ENCODE measurements around the gene ZSCAN5B. TPM values are rescaled to one million over a fixed set of nuclear protein-coding genes. Genes with fewer than 3 reads are reported as not detected.

The ZSCAN5B gene
- total and polyA plus RNA-seq, 9 of the 15 experiments (the other 6 are each of a cell fraction or from before 2014, with no cell fraction given): 0.03 to 0.07 TPM; not detected in 7

- TF ChIP-seq THAP12 (CRISPR knock-in tag; IDR thresholded peaks at IDR 0.05) (no peak), POLR2G (IDR thresholded peaks at IDR 0.05; ENCODE audit: low read depth, low read length) (0 out of 2 replicates have a peak, but pooled peaks have one; percentile 23)
- CTCF ChIA-PET (ENCODE audit: low intra/inter-chr PET ratio): no interaction called here
- Histone ChIP-seq H3K4me1 (replicated peaks in 1 of 2; ENCODE audit: control insufficient read depth in 2 of 2, insufficient read depth in 2 of 2, low read length in 2 of 2) (peaks cover 9 to 11% of the 10 kb centered on the region in 2 experiments; a peak in 4 of 5 replicates), H2AFZ (ENCODE audit: low read depth, low read length) (no peak overlapping the region), H3K79me2 (ENCODE audit: control insufficient read depth, insufficient read depth, low read length) (no peaks in the 10 kb centered on the region), H3K9ac (ENCODE audit: insufficient read depth in 1 of 2, low read depth in 2 of 2, low read length in 2 of 2) (no peak overlapping the region), H3K4me3 (no peak overlapping the region), H3K27me3 (ENCODE audit: control insufficient read depth in 2 of 2, insufficient read depth in 2 of 2, low read length in 2 of 2) (no peaks in the 10 kb centered on the region), H3K36me3 (ENCODE audit: control insufficient read depth, insufficient read depth, low read length) (peaks cover 28% of the 10 kb centered on the region; the same call in 2 of the 3 replicates), H4K20me1 (replicated peaks; ENCODE audit: control insufficient read depth, insufficient read depth, low read length) (no peaks in the 10 kb centered on the region), H3K9me1 (ENCODE audit: control insufficient read depth, insufficient read depth, low read length) (no peaks in the 10 kb centered on the region), H3K27ac (ENCODE audit: extremely low read depth, low read depth, low read length) (no peak overlapping the region), H3K9me3 (replicated peaks; ENCODE audit: control insufficient read depth, insufficient read depth, low read depth, low read length) (no peaks in the 10 kb centered on the region), H3K4me2 (ENCODE audit: insufficient read depth, low read length) (no peak overlapping the region)
- no TSS peak for BruUV-seq (replicated peaks)
- in situ Hi-C loops (cut with MboI) (no loop called here), intact Hi-C loops (cut with micrococcal nuclease) (no loop called here)
- POLR2A ChIA-PET: interaction anchor here (1.1 kb wide), 1 partner anchor 12 kb away, joined by 3 read pairs; no protein-coding TSS in a partner anchor
- DNase-seq (ENCODE audit: extremely low read depth in 1 of 4, low spot score in 3 of 4): no peak
- 86% methylated on average over 14 of the region's 16 CpGs for WGBS (ENCODE audit: insufficient coverage, low coverage, missing lambda C conversion rate)
- no peak for ATAC-seq
- FAIRE-seq: no peak
These were observed 39.3 kb downstream of the ZSCAN5B start for GRCh38 chr19:56158170-56158757.
